GM12878 (cell line): ENCODE measurements around the gene RTP3. TPM values are rescaled to one million over a fixed set of nuclear protein-coding genes. Genes with fewer than 3 reads are reported as not detected.

Experiments
- ATAC-seq: fragments of 200-7000 bp; cut with Tn5 transposase; 3 replicates; pipeline ENCODE4 v1.9.1; 2020; ENCODE audit warnings: mild to moderate bottlenecking, moderate library complexity
- BruUV-seq: library from RNA; stranded (reverse); fragments of 400-500 nt; replicated peaks from 2 replicates; lab custom pipeline; 2021; lab: Mats Ljungman, UMichigan
- CTCF ChIA-PET: fragments of 300-600 bp; sonication (Branson Sonifier 250); formaldehyde crosslinking; extraction: SDS; loops from one replicate; lab custom pipeline; 2021; ENCODE audit warnings: inconsistent platforms; lab: Yijun Ruan, JAX
- POLR2A ChIA-PET: fragments of 350-600 bp; formaldehyde crosslinking; extraction: SDS; loops from one replicate; lab custom pipeline; 2021; ENCODE audit warnings: inconsistent platforms; lab: Charles Lee
- RAD21 ChIA-PET: fragments of 300-600 bp; sonication (Branson Sonifier 250); formaldehyde crosslinking; loops from one replicate; lab custom pipeline; 2023; ENCODE audit warnings: antibody characterized with exemption; ENCODE audit not compliant: unreplicated experiment; lab: Charles Lee
- SMC1A ChIA-PET: fragments of 300-600 bp; sonication (Branson Sonifier 250); formaldehyde crosslinking; loops from one replicate; lab custom pipeline; 2023; ENCODE audit not compliant: unreplicated experiment, uncharacterized antibody; lab: Charles Lee
- DNase-seq: peaks from one replicate; pipeline ENCODE4 v3.0.0-alpha.2; 2011; ENCODE audit warnings: low read depth, low spot score
- FAIRE-seq: peaks from 3 replicates; lab custom pipeline; 2011; peaks lifted over from hg19 to GRCh38; lab: Jason Lieb, UNC
- H2AFZ ChIP-seq: 2 replicates; pipeline ENCODE4 v1.6.0; 2011; ENCODE audit warnings: low read depth, low read length, control low read depth; ENCODE audit not compliant: control insufficient read depth
- H3K27ac ChIP-seq: 2 replicates; pipeline ENCODE4 v1.5.1; 2011; ENCODE audit warnings: control low read depth; ENCODE audit not compliant: control insufficient read depth, insufficient read depth
- H3K27me3 ChIP-seq, 2 experiments: replicated peaks in 1 of 2; 2 replicates each; pipeline versions ENCODE4 v1.6.0 to v1.6.1; 2011; ENCODE audit warnings: low read length in 1 of 2; ENCODE audit not compliant: control insufficient read depth in 2 of 2, insufficient read depth in 2 of 2
- H3K36me3 ChIP-seq, 2 experiments: 2 replicates each; pipeline ENCODE4 v1.5.1; 2011; ENCODE audit warnings: low read length in 1 of 2; ENCODE audit not compliant: control insufficient read depth in 2 of 2, insufficient read depth in 2 of 2
- H3K4me1 ChIP-seq: 2 replicates; pipeline ENCODE4 v1.6.1; 2011; ENCODE audit warnings: mild to moderate bottlenecking, low read length, moderate library complexity, mixed read lengths; ENCODE audit not compliant: control insufficient read depth, insufficient read depth
- H3K4me2 ChIP-seq: 2 replicates; pipeline ENCODE4 v1.6.0; 2011; ENCODE audit warnings: control low read depth; ENCODE audit not compliant: control insufficient read depth, insufficient read depth
- H3K4me3 ChIP-seq: fragments of 200-600 bp; sonication (generic); 2 replicates; pipeline ENCODE4 v1.5.1; 2016
- H3K79me2 ChIP-seq: 2 replicates; pipeline ENCODE4 v1.6.0; 2011; ENCODE audit warnings: low read length; ENCODE audit not compliant: control insufficient read depth, insufficient read depth
- H3K9ac ChIP-seq: 2 replicates; pipeline ENCODE4 v1.8.0; 2011; ENCODE audit warnings: low read length, control low read depth, mixed read lengths; ENCODE audit not compliant: control insufficient read depth, insufficient read depth
- H3K9me3 ChIP-seq: replicated peaks from 3 replicates; pipeline ENCODE4 v1.5.1; 2011; ENCODE audit warnings: mild to moderate bottlenecking, low read length; ENCODE audit not compliant: control insufficient read depth, insufficient read depth
- H4K20me1 ChIP-seq: 2 replicates; pipeline ENCODE4 v1.6.0; 2011; ENCODE audit not compliant: control insufficient read depth, insufficient read depth
- ASH2L ChIP-seq: fragments of 300-600, 200-600 bp; sonication (generic); IDR thresholded peaks from 2 replicates; pipeline ENCODE4 v1.6.1; 2017; ENCODE audit warnings: low read depth, mild to moderate bottlenecking, borderline replicate concordance
- BACH1 ChIP-seq: fragments of 450-650 bp; IDR thresholded peaks from 2 replicates; pipeline ENCODE4 v1.6.1; 2017; ENCODE audit warnings: mild to moderate bottlenecking, borderline replicate concordance
- CHD1 ChIP-seq: IDR thresholded peaks from 2 replicates; pipeline ENCODE4 v1.6.1; 2012; ENCODE audit warnings: low read depth, low read length, improper control_type of control experiment
- ELK1 ChIP-seq: IDR thresholded peaks from 2 replicates; pipeline ENCODE4 v1.6.1; 2012; ENCODE audit warnings: low read depth, low read length, improper control_type of control experiment
- FOXK2 ChIP-seq: fragments of 450-650 bp; IDR thresholded peaks from 2 replicates; pipeline ENCODE4 v1.6.1; 2017; ENCODE audit warnings: mild to moderate bottlenecking, moderate library complexity
- HSF1 ChIP-seq: fragments of 150-350 bp; IDR thresholded peaks from 2 replicates; pipeline ENCODE4 v1.6.1; 2014; ENCODE audit warnings: mild to moderate bottlenecking, low read depth, low read length
- IRF3 ChIP-seq: fragments of 450-650 bp; IDR thresholded peaks from 2 replicates; pipeline ENCODE4 v1.6.1; 2014; ENCODE audit warnings: mild to moderate bottlenecking
- NFXL1 ChIP-seq: fragments of 450-650 bp; IDR thresholded peaks from 2 replicates; pipeline ENCODE4 v1.6.1; 2017; ENCODE audit warnings: antibody characterized with exemption, mild to moderate bottlenecking, borderline replicate concordance
- NFYB ChIP-seq: IDR thresholded peaks from 2 replicates; pipeline ENCODE4 v1.6.1; 2011; ENCODE audit warnings: low read depth, mild to moderate bottlenecking, low read length, improper control_type of control experiment, moderate library complexity; ENCODE audit not compliant: insufficient read depth
- NR2F1 ChIP-seq: fragments of 450-650 bp; conservative IDR thresholded peaks from 2 replicates; pipeline ENCODE4 v1.6.1; 2017; ENCODE audit warnings: mild to moderate bottlenecking
- RBBP5 ChIP-seq: fragments of 200-600 bp; sonication (generic); conservative IDR thresholded peaks from 2 replicates; pipeline ENCODE4 v1.6.1; 2016
- REST ChIP-seq: IDR thresholded peaks from 2 replicates; pipeline ENCODE4 v1.6.1; 2012; ENCODE audit warnings: mild to moderate bottlenecking, low read depth, low read length
- USF2 ChIP-seq: IDR thresholded peaks from 2 replicates; pipeline ENCODE4 v1.6.1; 2011; ENCODE audit warnings: low read depth, low read length, improper control_type of control experiment, borderline replicate concordance
- ZNF274 ChIP-seq: IDR thresholded peaks from one replicate; pipeline ENCODE4 v1.8.0; 2011; ENCODE audit not compliant: insufficient read length, insufficient read depth
- ZZZ3 ChIP-seq: IDR thresholded peaks from 2 replicates; pipeline ENCODE4 v1.6.1; 2011; ENCODE audit warnings: low read depth; ENCODE audit not compliant: control insufficient read depth, insufficient read length
- WGBS: methylation state at CpG from one replicate; pipeline ENCODE4 v1.1.6; 2016; ENCODE audit warnings: low lambda C conversion rate; ENCODE audit not compliant: insufficient replicate concordance, insufficient coverage; ENCODE audit errors: missing lambda C conversion rate; 5-methylcytosine and 5-hydroxymethylcytosine counted together
- in situ Hi-C: fragments of 300-500 bp; cut with MboI; formaldehyde crosslinking; loops from 9 replicates; pipeline ENCODE4 v1.14.3; 2018; ENCODE audit warnings: mixed read lengths
- intact Hi-C: fragments of 100-400 bp; cut with micrococcal nuclease; formaldehyde crosslinking; loops from one replicate; pipeline ENCODE4 v1.14.2; 2022; ENCODE audit not compliant: unreplicated experiment
- polyA plus RNA-seq, 11 experiments: library from polyadenylated mRNA; depleted of rRNA in 4 of 11; unstranded in 6 of 11; stranded (reverse) in 5 of 11; fragments of >200 nt; fragmentation: Nextera tagmentation in 4 of 11; fragmentation: Illumina TruSeq in 1 of 11; extraction: Ambion mirVana in 4 of 11; extraction: Trizol in 1 of 11; gene quantifications; 1 replicate in 1 of 11; 2 replicates in 10 of 11; pipeline versions ENCODE4 v1.2.1 to v1.2.3, GENCODE V29; 2011 to 2016; ENCODE audit warnings: inconsistent platforms in 2 of 11, missing spikeins in 2 of 11, low read depth in 1 of 11
- total RNA-seq, 4 experiments: library from RNA; depleted of rRNA in 3 of 4; stranded (reverse); fragments of >200 nt in 3 of 4; fragmentation: Illumina TruSeq in 1 of 4; extraction: Trizol in 1 of 4; gene quantifications; 2 replicates each; pipeline versions ENCODE4 v1.2.1 to v1.2.3, GENCODE V29; 2013 to 2021

Gene RTP3
- total and polyA plus RNA-seq, 10 of the 15 experiments (the other 5 are each of a cell fraction or from before 2014, with no cell fraction given): 0.06 TPM; not detected in 9

- TF ChIP-seq USF2 (no peak), NFYB (no peak), ASH2L (no peak), HSF1 (no peak)
- TF ChIP-seq, all 136 proteins: peak for 0
These were observed 35.7 kb upstream of the RTP3 start (continued) for GRCh38 chr3:46462111-46462510.

GRCh38 chr3:46462511-46462910 is 35.3 kb upstream of the RTP3 start:
- ChIA-PET RAD21 (interaction anchor here (1.3 kb wide), 1 partner anchor 10 kb away, joined by 3 read pairs; no protein-coding TSS in a partner anchor), POLR2A (no interaction called here), SMC1A (interaction anchor here (0.7 to 1.7 kb wide), 2 partner anchors 10 to 96 kb away, joined by 3 read pairs; no protein-coding TSS in a partner anchor), CTCF (interaction anchor here (1.4 to 1.6 kb wide), 2 partner anchors 13 to 26 kb away, joined by 4 to 7 read pairs; no protein-coding TSS in a partner anchor)
- H3K4me1 ChIP-seq: no peaks in the 10 kb centered on the region
- WGBS: 8% methylated on average over 3 of the region's 3 CpGs
- peaks cover 7 to 17% of the 10 kb centered on the region in 2 experiments for H3K27me3 ChIP-seq
- ATAC-seq (no peak), FAIRE-seq (no peak), DNase-seq (no peak)
- H3K4me2 ChIP-seq: no peak overlapping the region
- no peaks in the 10 kb centered on the region for H4K20me1 ChIP-seq
- in situ Hi-C loops: no loop called here
- no peak overlapping the region for H3K9ac ChIP-seq
- intact Hi-C loops: no loop called here
- no peak overlapping the region for H2AFZ ChIP-seq
- H3K36me3 ChIP-seq: no peaks in the 10 kb centered on the region
- no peaks in the 10 kb centered on the region; the same call in 2 of the 3 replicates for H3K9me3 ChIP-seq
- H3K79me2 ChIP-seq: no peaks in the 10 kb centered on the region
- H3K4me3 ChIP-seq: no peak overlapping the region
- no peak overlapping the region for H3K27ac ChIP-seq
- no TSS peak for BruUV-seq
- no peak for TF ChIP-seq ZZZ3
- TF ChIP-seq NFXL1: no peak
- no peak for TF ChIP-seq BACH1
- no peak for TF ChIP-seq IRF3
- no peak for TF ChIP-seq FOXK2
- TF ChIP-seq ZNF274: no peak
- TF ChIP-seq NR2F1: no peak
- no peak for TF ChIP-seq RBBP5
- no peak for TF ChIP-seq CHD1
- TF ChIP-seq REST: no peak
- no peak for TF ChIP-seq ELK1
